Activated B cell treated with CpG ODN at 0.5 μM for 24 hours (primary cell): ENCODE data around the gene ANKRD44. TPM values are rescaled to one million over a fixed set of nuclear protein-coding genes. Genes with fewer than 3 reads are reported as not detected.
"Not testable (repeated sequence)": the region's sequence is repeated elsewhere in the genome, so short reads cannot be mapped to it uniquely, and the experiment has no call there.

Experiments used
- ATAC-seq: fragments of 200-7000 bp; cut with Tn5 transposase; one replicate; pipeline ENCODE4 v1.10.0; 2021; ENCODE audit warnings: low read depth, mild to moderate bottlenecking, moderate library complexity
- CTCF ChIA-PET: fragments of 350-600 bp; sonication (Branson Sonifier 250); formaldehyde crosslinking; loops from one replicate; lab custom pipeline; 2021; ENCODE audit warnings: antibody characterized with exemption; lab: Charles Lee
- POLR2A ChIA-PET: fragments of 350-600 bp; sonication (Branson Sonifier 250); formaldehyde crosslinking; loops from one replicate; lab custom pipeline; 2021; ENCODE audit warnings: antibody characterized with exemption; lab: Charles Lee
- DNase-seq: peaks from one replicate; pipeline ENCODE4 v3.0.0; 2022
- H3K27ac Mint-ChIP-seq: one replicate; pipeline ENCODE4 v1.8.0; 2020; ENCODE audit warnings: mixed read lengths
- H3K27me3 Mint-ChIP-seq: one replicate; pipeline ENCODE4 v1.8.0; 2021; ENCODE audit warnings: mixed read lengths
- H3K36me3 Mint-ChIP-seq: one replicate; pipeline ENCODE4 v1.8.0; 2021; ENCODE audit warnings: low read depth, mixed read lengths
- H3K4me1 Mint-ChIP-seq: one replicate; pipeline ENCODE4 v1.8.0; 2021; ENCODE audit warnings: mixed read lengths
- H3K4me3 Mint-ChIP-seq: one replicate; pipeline ENCODE4 v1.8.0; 2020; ENCODE audit warnings: mild to moderate bottlenecking, mixed read lengths
- H3K9me3 Mint-ChIP-seq: one replicate; pipeline ENCODE4 v1.8.0; 2020; ENCODE audit warnings: mixed read lengths
- intact Hi-C: fragments of 100-400 bp; cut with micrococcal nuclease; formaldehyde crosslinking; loops from one replicate; pipeline ENCODE4 v1.15.1; 2024
- total RNA-seq: library from RNA; stranded (reverse); gene quantifications from 2 replicates; pipeline ENCODE4 v1.2.3, GENCODE V29; 2022
- TF ChIP-seq, protein P1 (sequence below): fragments of 200-600 bp; IDR thresholded peaks from one replicate; pipeline ENCODE4 v1.8.0; 2022; ENCODE audit warnings: antibody characterized with exemption, mild to moderate bottlenecking

The ANKRD44 gene
- total RNA-seq, 1 donor from 2014 or later = 185 TPM

GRCh38 chr2:197069958-197070357, 240.6 kb downstream of the ANKRD44 start:
- H3K4me3 Mint-ChIP-seq = no peak overlapping the region
- ChIA-PET CTCF (no interaction called here), POLR2A (interaction anchor here (0.7 kb wide), 1 partner anchor 23 kb away, joined by 3 read pairs; no protein-coding TSS in a partner anchor)
- H3K4me1 Mint-ChIP-seq = peaks cover 2% of the 10 kb centered on the region
- DNase-seq (no peak), ATAC-seq (no peak)
- H3K36me3 Mint-ChIP-seq = peaks cover 83% of the 10 kb centered on the region
- TF ChIP-seq, protein P1, sequence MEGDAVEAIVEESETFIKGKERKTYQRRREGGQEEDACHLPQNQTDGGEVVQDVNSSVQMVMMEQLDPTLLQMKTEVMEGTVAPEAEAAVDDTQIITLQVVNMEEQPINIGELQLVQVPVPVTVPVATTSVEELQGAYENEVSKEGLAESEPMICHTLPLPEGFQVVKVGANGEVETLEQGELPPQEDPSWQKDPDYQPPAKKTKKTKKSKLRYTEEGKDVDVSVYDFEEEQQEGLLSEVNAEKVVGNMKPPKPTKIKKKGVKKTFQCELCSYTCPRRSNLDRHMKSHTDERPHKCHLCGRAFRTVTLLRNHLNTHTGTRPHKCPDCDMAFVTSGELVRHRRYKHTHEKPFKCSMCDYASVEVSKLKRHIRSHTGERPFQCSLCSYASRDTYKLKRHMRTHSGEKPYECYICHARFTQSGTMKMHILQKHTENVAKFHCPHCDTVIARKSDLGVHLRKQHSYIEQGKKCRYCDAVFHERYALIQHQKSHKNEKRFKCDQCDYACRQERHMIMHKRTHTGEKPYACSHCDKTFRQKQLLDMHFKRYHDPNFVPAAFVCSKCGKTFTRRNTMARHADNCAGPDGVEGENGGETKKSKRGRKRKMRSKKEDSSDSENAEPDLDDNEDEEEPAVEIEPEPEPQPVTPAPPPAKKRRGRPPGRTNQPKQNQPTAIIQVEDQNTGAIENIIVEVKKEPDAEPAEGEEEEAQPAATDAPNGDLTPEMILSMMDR = no peak
- peaks cover 2% of the 10 kb centered on the region for H3K9me3 Mint-ChIP-seq
- H3K27ac Mint-ChIP-seq = peak overlapping the region; percentile 15
- intact Hi-C loops = no loop called here
- H3K27me3 Mint-ChIP-seq = no peaks in the 10 kb centered on the region

GRCh38 chr2:197062574-197062973, 248.0 kb downstream of the ANKRD44 start:
- POLR2A ChIA-PET, ATAC-seq, intact Hi-C loops, CTCF ChIA-PET, H3K4me1 Mint-ChIP-seq, H3K27ac Mint-ChIP-seq, H3K27me3 Mint-ChIP-seq, H3K9me3 Mint-ChIP-seq, H3K4me3 Mint-ChIP-seq, DNase-seq: not testable (repeated sequence)
- peaks cover 83% of the 10 kb centered on the region for H3K36me3 Mint-ChIP-seq

- Mint-ChIP-seq H3K36me3 (peaks cover 89% of the 10 kb centered on the region), H3K27me3 (no peaks in the 10 kb centered on the region), H3K9me3 (peaks cover 12% of the 10 kb centered on the region), H3K4me1 (peaks cover 6% of the 10 kb centered on the region), H3K27ac (no peak overlapping the region), H3K4me3 (no peak overlapping the region)
- ChIA-PET CTCF (interaction anchor here (0.9 kb wide), 1 partner anchor 109 kb away, joined by 3 read pairs; no protein-coding TSS in a partner anchor), POLR2A (no interaction called here)
- intact Hi-C loops = no loop called here
- TF ChIP-seq, protein P1 = no peak
- DNase-seq (no peak), ATAC-seq (no peak)
Observed at GRCh38 chr2:197059477-197059876, 251.1 kb downstream of the ANKRD44 start.

DNA sequence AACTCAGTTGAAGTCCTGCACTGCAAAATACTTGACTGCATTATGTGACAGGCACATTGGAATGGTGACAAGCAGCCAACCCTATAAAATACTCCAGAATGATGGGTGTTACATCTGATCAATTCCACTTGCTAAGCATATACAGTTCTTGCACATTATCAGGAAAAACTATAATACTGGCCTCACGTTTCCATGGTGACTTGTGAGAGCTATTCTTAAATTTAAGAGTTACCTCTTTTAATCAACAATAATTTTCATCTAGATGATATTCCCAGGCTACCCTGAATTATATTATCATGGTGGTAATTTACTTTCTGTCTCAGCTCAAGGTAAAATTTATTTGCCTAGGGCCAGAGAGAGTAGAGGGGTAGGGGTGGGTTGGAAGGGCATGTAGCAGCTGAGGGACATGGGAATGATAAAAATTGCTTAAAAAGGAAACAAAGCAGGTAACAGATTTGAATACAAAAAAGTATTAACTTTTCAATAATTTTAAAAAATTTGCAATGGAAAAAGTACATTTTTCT, 251.7 kb downstream of the ANKRD44 start:
- H3K4me1 Mint-ChIP-seq = peaks cover 4% of the 10 kb centered on the region
- intact Hi-C loops = no loop called here
- no peak overlapping the region for H3K4me3 Mint-ChIP-seq
- no peak overlapping the region for H3K27ac Mint-ChIP-seq
- H3K36me3 Mint-ChIP-seq = peaks cover 89% of the 10 kb centered on the region
- DNase-seq (no peak), ATAC-seq (no peak)
- peaks cover 12% of the 10 kb centered on the region for H3K9me3 Mint-ChIP-seq
- ChIA-PET POLR2A (no interaction called here), CTCF (interaction anchor here (0.9 kb wide), 1 partner anchor 110 kb away, joined by 3 read pairs; no protein-coding TSS in a partner anchor)
- TF ChIP-seq, protein P1 = no peak
- no peaks in the 10 kb centered on the region for H3K27me3 Mint-ChIP-seq

GRCh38 chr2:197057959-197058358, 252.6 kb downstream of the ANKRD44 start:
- no peaks in the 10 kb centered on the region for H3K27me3 Mint-ChIP-seq
- ChIA-PET POLR2A (no interaction called here), CTCF (interaction anchor here (1.4 kb wide), 1 partner anchor 320 kb away, joined by 5 read pairs; no protein-coding TSS in a partner anchor)
- H3K4me3 Mint-ChIP-seq = no peak overlapping the region
- ATAC-seq = no peak
- H3K36me3 Mint-ChIP-seq = peaks cover 90% of the 10 kb centered on the region
- H3K9me3 Mint-ChIP-seq = peaks cover 12% of the 10 kb centered on the region
- DNase-seq = no peak
- peaks cover 4% of the 10 kb centered on the region for H3K4me1 Mint-ChIP-seq
- no peak overlapping the region for H3K27ac Mint-ChIP-seq
- intact Hi-C loops = no loop called here
- TF ChIP-seq, protein P1 = no peak
